NCI-H2171 (cell line): ENCODE data around the gene TAF8.

Source experiments
- DNase-seq: peaks from one replicate; lab custom pipeline; 2025; lab: John Stamatoyannopoulos, UW

TAF8 gene

GRCh38 chr6:42124223-42124836 is 74.0 kb downstream of the TAF8 start:
- DNase-seq: no peak

GRCh38 chr6:42125231-42125630 is 74.9 kb downstream of the TAF8 start:
- no peak for DNase-seq

GRCh38 chr6:42125663-42126062 is 75.3 kb downstream of the TAF8 start:
- DNase-seq: no peak

GRCh38 chr6:42128460-42129359 is 78.4 kb downstream of the TAF8 start:
- DNase-seq: no peak

GRCh38 chr6:42129360-42129676 is 79.0 kb downstream of the TAF8 start:
- DNase-seq: no peak

GRCh38 chr6:42131531-42131930 is 81.2 kb downstream of the TAF8 start:
- no peak for DNase-seq

GRCh38 chr6:42133926-42134325 is 83.6 kb downstream of the TAF8 start:
- no peak for DNase-seq

GRCh38 chr6:42135161-42135560 is 84.8 kb downstream of the TAF8 start:
- no peak for DNase-seq

GRCh38 chr6:42135722-42136121 is 85.4 kb downstream of the TAF8 start:
- no peak for DNase-seq

- DNase-seq: no peak
Observed at GRCh38 chr6:42136508-42137193, 86.3 kb downstream of the TAF8 start.
